GM23338 (cell line): ENCODE results near the gene GPX7. TPM values are rescaled to one million over a fixed set of nuclear protein-coding genes. Genes with fewer than 3 reads are reported as not detected.

ENCODE experiments used
- ATAC-seq: fragments of 200-7000 bp; cut with Tn5 transposase; 3 replicates; pipeline ENCODE4 v1.9.1; 2020
- DNase-seq: peaks from one replicate; pipeline ENCODE4 v3.0.0-alpha.2; 2015; ENCODE audit warnings: low spot score
- H2AFZ ChIP-seq: fragments of 200-600 bp; sonication (generic); 2 replicates; pipeline ENCODE4 v1.8.0; 2016; ENCODE audit warnings: antibody characterized with exemption, mild to moderate bottlenecking, moderate library complexity
- H3F3A ChIP-seq: fragments of 200-600 bp; sonication (generic); replicated peaks from 2 replicates; pipeline ENCODE4 v1.8.0; 2017; ENCODE audit warnings: antibody characterized with exemption, mixed run types, low read depth
- H3K27ac ChIP-seq: fragments of 200-600 bp; sonication (generic); 2 replicates; pipeline ENCODE4 v1.6.1; 2016; ENCODE audit warnings: low read depth
- H3K27me3 ChIP-seq: fragments of 200-600 bp; sonication (generic); 2 replicates; pipeline ENCODE4 v1.8.0; 2016; ENCODE audit warnings: mild to moderate bottlenecking, mixed run types, moderate library complexity; ENCODE audit not compliant: insufficient read depth
- H3K36me3 ChIP-seq: fragments of 200-600 bp; sonication (generic); 2 replicates; pipeline ENCODE4 v1.8.0; 2016; ENCODE audit warnings: mild to moderate bottlenecking; ENCODE audit not compliant: insufficient read depth
- H3K4me1 ChIP-seq: fragments of 200-600 bp; sonication (generic); 2 replicates; pipeline ENCODE4 v1.8.0; 2016; ENCODE audit warnings: mild to moderate bottlenecking, moderate library complexity; ENCODE audit not compliant: insufficient read depth
- H3K4me2 ChIP-seq: fragments of 200-600 bp; sonication (generic); 2 replicates; pipeline ENCODE4 v1.7.1; 2017; ENCODE audit warnings: mixed run types
- H3K4me3 ChIP-seq: fragments of 200-600 bp; sonication (generic); 2 replicates; pipeline ENCODE4 v1.6.1; 2016; ENCODE audit warnings: mixed run types
- H3K79me2 ChIP-seq: fragments of 200-600 bp; sonication (generic); replicated peaks from 2 replicates; pipeline ENCODE4 v1.8.0; 2017; ENCODE audit warnings: mild to moderate bottlenecking; ENCODE audit not compliant: insufficient read depth
- H3K9me2 ChIP-seq: fragments of 200-600 bp; sonication (generic); 2 replicates; pipeline ENCODE4 v1.8.0; 2017; ENCODE audit not compliant: insufficient read depth
- H4K20me1 ChIP-seq: fragments of 200-600 bp; sonication (generic); replicated peaks from 2 replicates; pipeline ENCODE4 v1.8.0; 2017; ENCODE audit warnings: mild to moderate bottlenecking; ENCODE audit not compliant: insufficient read depth
- H3K27ac Mint-ChIP-seq: 2 replicates; pipeline ENCODE4 v1.8.0; 2020; ENCODE audit warnings: inconsistent platforms, mild to moderate bottlenecking, moderate library complexity, mixed read lengths
- H3K27me3 Mint-ChIP-seq: 3 replicates; pipeline ENCODE4 v1.8.0; 2022; ENCODE audit warnings: low read depth, mild to moderate bottlenecking, moderate library complexity, mixed read lengths, inconsistent platforms; ENCODE audit not compliant: insufficient read depth, poor library complexity
- H3K36me3 Mint-ChIP-seq: 3 replicates; pipeline ENCODE4 v1.8.0; 2021; ENCODE audit warnings: low read depth, mild to moderate bottlenecking, inconsistent platforms, moderate library complexity, mixed read lengths
- H3K4me1 Mint-ChIP-seq: 3 replicates; pipeline ENCODE4 v1.8.0; 2020; ENCODE audit warnings: mild to moderate bottlenecking, inconsistent platforms, mixed read lengths
- H3K4me3 Mint-ChIP-seq: 3 replicates; pipeline ENCODE4 v1.8.0; 2021; ENCODE audit warnings: moderate library complexity, mild to moderate bottlenecking, inconsistent platforms, mixed read lengths
- H3K9me3 Mint-ChIP-seq: 3 replicates; pipeline ENCODE4 v1.8.0; 2020; ENCODE audit warnings: moderate library complexity, mild to moderate bottlenecking, inconsistent platforms, mixed read lengths
- CTCF ChIP-seq, 2 experiments: fragments of 200-600 bp in 1 of 2; sonication (generic) in 1 of 2; conservative IDR thresholded peaks; 2 replicates each; pipeline versions ENCODE4 v1.5.1 to v1.6.1; 2016 to 2017; ENCODE audit warnings: antibody characterized with exemption in 2 of 2, low read depth in 2 of 2, mild to moderate bottlenecking in 2 of 2, moderate library complexity in 1 of 2
- EZH2 ChIP-seq: fragments of 200-600 bp; sonication (generic); IDR thresholded peaks from one replicate; pipeline ENCODE4 v1.8.0; 2017; ENCODE audit warnings: antibody characterized with exemption, mild to moderate bottlenecking, low read depth; ENCODE audit not compliant: unreplicated experiment
- JUNB ChIP-seq: IDR thresholded peaks from one replicate; pipeline ENCODE4 v1.6.1; 2016; ENCODE audit warnings: antibody characterized with exemption; ENCODE audit not compliant: unreplicated experiment
- NANOG ChIP-seq: IDR thresholded peaks from 2 replicates; pipeline ENCODE4 v1.6.1; 2016; ENCODE audit warnings: antibody characterized with exemption, borderline replicate concordance
- POLR2AphosphoS5 ChIP-seq: IDR thresholded peaks from 2 replicates; pipeline ENCODE4 v1.6.1; 2016; ENCODE audit warnings: antibody characterized with exemption, low read depth
- STAT1 ChIP-seq: IDR thresholded peaks from one replicate; pipeline ENCODE4 v1.6.1; 2016; ENCODE audit warnings: antibody characterized with exemption; ENCODE audit not compliant: unreplicated experiment
- ZNF114 ChIP-seq: fragments of 250-450 bp; sonication (Bioruptor Pico); IDR thresholded peaks from 2 replicates; pipeline ENCODE4 v1.5.0; 2020; ENCODE audit warnings: mild to moderate bottlenecking, moderate library complexity
- ZNF331 ChIP-seq: fragments of 250-450 bp; sonication (Bioruptor Pico); IDR thresholded peaks from 2 replicates; pipeline ENCODE4 v1.5.0; 2020; ENCODE audit warnings: low read depth, mild to moderate bottlenecking, moderate library complexity
- polyA plus RNA-seq: library from polyadenylated mRNA; unstranded; fragments of >200 nt; fragmentation: Nextera tagmentation; extraction: Ambion mirVana; gene quantifications from 2 replicates; pipeline ENCODE4 v1.2.1, GENCODE V29; 2016
- total RNA-seq: library from RNA; depleted of rRNA; stranded (reverse); fragments of >200 nt; shearing (Covaris generic); gene quantifications from 2 replicates; pipeline ENCODE4 v1.2.3, GENCODE V29; 2014

Gene GPX7
- total and polyA plus RNA-seq, 2 experiments from 2014 or later: 12.8 to 20.9 TPM

- Histone ChIP-seq H3K27ac (no peak overlapping the region), H3F3A (no peaks in the 10 kb centered on the region), H3K79me2 (no peaks in the 10 kb centered on the region), H3K4me1 (no peaks in the 10 kb centered on the region), H2AFZ (peak overlapping the region; percentile 89), H3K27me3 (no peaks in the 10 kb centered on the region), H3K9me2 (no peaks in the 10 kb centered on the region), H3K4me3 (no peak overlapping the region), H3K4me2 (peak overlapping the region; percentile 22; the same call in 1 of the 2 replicates), H3K36me3 (no peaks in the 10 kb centered on the region), H4K20me1 (no peaks in the 10 kb centered on the region)
- peak; percentile 24 for DNase-seq
- peak; percentile 70 for ATAC-seq
- H3K27ac Mint-ChIP-seq: no peak overlapping the region
- TF ChIP-seq ZNF331 (CRISPR knock-in tag) (no peak), CTCF (conservative IDR thresholded peaks at IDR 0.05; ENCODE audit: low read depth in 2 of 2) (peak in 1 of 2 experiments; percentile 22; a peak in 1 of 4 replicates), NANOG (no peak)
- H3K27me3 Mint-ChIP-seq: no peaks in the 10 kb centered on the region
- H3K9me3 Mint-ChIP-seq: no peaks in the 10 kb centered on the region
- no peaks in the 10 kb centered on the region for H3K36me3 Mint-ChIP-seq
- no peak overlapping the region; the same call in 2 of the 3 replicates for H3K4me3 Mint-ChIP-seq
- peaks cover 14% of the 10 kb centered on the region for H3K4me1 Mint-ChIP-seq
These were observed 34.2 kb upstream of the GPX7 start for GRCh38 chr1:52567943-52568342.

GRCh38 chr1:52569449-52570210 lies 32.5 kb upstream of the GPX7 start:
- no peak overlapping the region for H3K4me2 ChIP-seq
- no peaks in the 10 kb centered on the region for H3K9me3 Mint-ChIP-seq
- no peaks in the 10 kb centered on the region for H4K20me1 ChIP-seq
- H3F3A ChIP-seq: no peaks in the 10 kb centered on the region
- no peaks in the 10 kb centered on the region for H3K36me3 ChIP-seq
- no peaks in the 10 kb centered on the region for H3K79me2 ChIP-seq
- H3K27me3 Mint-ChIP-seq: no peaks in the 10 kb centered on the region
- H3K27ac Mint-ChIP-seq: no peak overlapping the region
- H2AFZ ChIP-seq: no peak overlapping the region
- H3K4me1 ChIP-seq: no peaks in the 10 kb centered on the region
- no peak overlapping the region for H3K4me3 Mint-ChIP-seq
- peaks cover 14% of the 10 kb centered on the region for H3K4me1 Mint-ChIP-seq
- no peaks in the 10 kb centered on the region for H3K27me3 ChIP-seq
- ATAC-seq (no peak), DNase-seq (no peak)
- no peaks in the 10 kb centered on the region for H3K36me3 Mint-ChIP-seq
- no peak overlapping the region for H3K4me3 ChIP-seq
- no peak overlapping the region for H3K27ac ChIP-seq
- TF ChIP-seq EZH2 (no peak), ZNF114 (CRISPR knock-in tag) (no peak), ZNF331 (CRISPR knock-in tag) (no peak), CTCF (conservative IDR thresholded peaks at IDR 0.05; ENCODE audit: low read depth in 2 of 2) (no peak), JUNB (no peak), STAT1 (no peak), POLR2AphosphoS5 (no peak)
- H3K9me2 ChIP-seq: no peaks in the 10 kb centered on the region
